WTC11 (cell line): ENCODE results near the gene UQCR11. TPM values are rescaled to one million over a fixed set of nuclear protein-coding genes. Genes with fewer than 3 reads are reported as not detected.

ENCODE experiments used
- ATAC-seq: fragments of 200-7000 bp; cut with Tn5 transposase; 2 replicates; pipeline ENCODE4 v1.10.0; 2021; ENCODE audit warnings: mild to moderate bottlenecking, moderate library complexity
- CTCF ChIA-PET: fragments of 300-600 bp; sonication (Branson Sonifier 250); formaldehyde crosslinking; loops from one replicate; lab custom pipeline; 2021; ENCODE audit warnings: antibody characterized with exemption; lab: Charles Lee
- POLR2A ChIA-PET: fragments of 350-600 bp; sonication (Branson Sonifier 250); formaldehyde crosslinking; loops from one replicate; lab custom pipeline; 2021; ENCODE audit warnings: antibody characterized with exemption; lab: Charles Lee
- DNase-seq: peaks from one replicate; pipeline ENCODE4 v3.0.0; 2021; ENCODE audit warnings: low spot score
- H3K27ac Mint-ChIP-seq: 2 replicates; pipeline ENCODE4 v1.8.0; 2021; ENCODE audit warnings: mixed read lengths
- H3K27me3 Mint-ChIP-seq: 2 replicates; pipeline ENCODE4 v1.8.0; 2021; ENCODE audit warnings: low read depth, mild to moderate bottlenecking, moderate library complexity, mixed read lengths
- H3K36me3 Mint-ChIP-seq: 2 replicates; pipeline ENCODE4 v1.8.0; 2021; ENCODE audit warnings: mixed read lengths
- H3K4me1 Mint-ChIP-seq: 2 replicates; pipeline ENCODE4 v1.8.0; 2022; ENCODE audit warnings: mixed read lengths
- H3K4me3 Mint-ChIP-seq: 2 replicates; pipeline ENCODE4 v1.8.0; 2021; ENCODE audit warnings: mild to moderate bottlenecking, moderate library complexity, mixed read lengths
- H3K9me3 Mint-ChIP-seq: 2 replicates; pipeline ENCODE4 v1.8.0; 2021; ENCODE audit warnings: mixed read lengths
- CDX4 ChIP-seq: fragments of 250-450 bp; sonication (Bioruptor Pico); IDR thresholded peaks from 2 replicates; pipeline ENCODE4 v1.9.0; 2021; ENCODE audit warnings: moderate library complexity, mild to moderate bottlenecking, inconsistent platforms, borderline replicate concordance
- FOXK1 ChIP-seq: sonication (generic); formaldehyde crosslinking; IDR thresholded peaks from 2 replicates; pipeline ENCODE4 v1.8.0; 2022; ENCODE audit warnings: mild to moderate bottlenecking, moderate library complexity, missing genetic modification reagents
- FOXP4 ChIP-seq: sonication (generic); formaldehyde crosslinking; IDR thresholded peaks from 2 replicates; pipeline ENCODE4 v1.8.0; 2022; ENCODE audit warnings: mild to moderate bottlenecking, missing genetic modification reagents
- GABPB1 ChIP-seq: sonication (generic); formaldehyde crosslinking; IDR thresholded peaks from 2 replicates; pipeline ENCODE4 v1.8.1; 2023; ENCODE audit warnings: mild to moderate bottlenecking, missing genetic modification reagents
- GRHL2 ChIP-seq: fragments of 250-450 bp; sonication (Bioruptor Pico); IDR thresholded peaks from 2 replicates; pipeline ENCODE4 v1.8.0; 2022; ENCODE audit warnings: mild to moderate bottlenecking, moderate library complexity; ENCODE audit not compliant: insufficient replicate concordance, severe bottlenecking
- HMGXB4 ChIP-seq: sonication (generic); formaldehyde crosslinking; IDR thresholded peaks from 2 replicates; pipeline ENCODE4 v1.8.1; 2023; ENCODE audit warnings: mild to moderate bottlenecking, moderate library complexity, missing genetic modification reagents
- JAZF1 ChIP-seq: fragments of 250-450 bp; sonication (Bioruptor Pico); IDR thresholded peaks from 2 replicates; pipeline ENCODE4 v1.9.0; 2021; ENCODE audit warnings: moderate library complexity, mild to moderate bottlenecking, inconsistent platforms
- MXD4 ChIP-seq: fragments of 250-450 bp; sonication (Bioruptor Pico); IDR thresholded peaks from 2 replicates; pipeline ENCODE4 v1.8.0; 2021; ENCODE audit warnings: mild to moderate bottlenecking, moderate library complexity, borderline replicate concordance
- NFE2L1 ChIP-seq: sonication (generic); formaldehyde crosslinking; IDR thresholded peaks from 2 replicates; pipeline ENCODE4 v1.8.1; 2023; ENCODE audit warnings: missing genetic modification reagents
- OVOL2 ChIP-seq: fragments of 250-450 bp; sonication (Bioruptor Pico); IDR thresholded peaks from 2 replicates; pipeline ENCODE4 v1.9.0; 2021; ENCODE audit warnings: mild to moderate bottlenecking, borderline replicate concordance
- RORB ChIP-seq: fragments of 250-450 bp; sonication (Bioruptor Pico); IDR thresholded peaks from 2 replicates; pipeline ENCODE4 v1.9.0; 2021; ENCODE audit warnings: mild to moderate bottlenecking
- USF2 ChIP-seq: sonication (generic); formaldehyde crosslinking; IDR thresholded peaks from 2 replicates; pipeline ENCODE4 v1.8.1; 2023; ENCODE audit warnings: mild to moderate bottlenecking, missing genetic modification reagents, moderate library complexity
- ZBTB21 ChIP-seq: sonication (generic); formaldehyde crosslinking; IDR thresholded peaks from 2 replicates; pipeline ENCODE4 v1.8.1; 2023; ENCODE audit warnings: mild to moderate bottlenecking, missing genetic modification reagents, borderline replicate concordance
- ZNF121 ChIP-seq: sonication (generic); formaldehyde crosslinking; IDR thresholded peaks from 2 replicates; pipeline ENCODE4 v1.8.0; 2023; ENCODE audit warnings: missing genetic modification reagents
- ZNF263 ChIP-seq: sonication (generic); formaldehyde crosslinking; IDR thresholded peaks from 2 replicates; pipeline ENCODE4 v1.8.1; 2022; ENCODE audit warnings: low read depth, mild to moderate bottlenecking, moderate library complexity, missing genetic modification reagents
- ZNF425 ChIP-seq: fragments of 250-450 bp; sonication (Bioruptor Pico); conservative IDR thresholded peaks from 2 replicates; pipeline ENCODE4 v1.9.0; 2021; ENCODE audit warnings: mild to moderate bottlenecking
- total RNA-seq: library from RNA; stranded (reverse); gene quantifications from 3 replicates; pipeline ENCODE4 v1.2.3, GENCODE V29; 2021
- TF ChIP-seq, protein P1 (sequence below): fragments of 250-450 bp; sonication (Bioruptor Pico); IDR thresholded peaks from 2 replicates; pipeline ENCODE4 v2.1.2; 2022; ENCODE audit warnings: mild to moderate bottlenecking, moderate library complexity
- TF ChIP-seq, protein P2 (sequence below): sonication (generic); formaldehyde crosslinking; IDR thresholded peaks from 2 replicates; pipeline ENCODE4 v1.8.0; 2022; ENCODE audit warnings: missing genetic modification reagents
- TF ChIP-seq, protein P3 (sequence below): sonication (generic); formaldehyde crosslinking; IDR thresholded peaks from 2 replicates; pipeline ENCODE4 v1.8.0; 2022; ENCODE audit warnings: mild to moderate bottlenecking, missing genetic modification reagents
- TF ChIP-seq, protein P4 (sequence below): sonication (generic); formaldehyde crosslinking; IDR thresholded peaks from 2 replicates; pipeline ENCODE4 v1.8.0; 2022; ENCODE audit warnings: mild to moderate bottlenecking, missing genetic modification reagents

The UQCR11 gene
- total RNA-seq, 1 experiment from 2014 or later = 198 TPM

- H3K27ac Mint-ChIP-seq = peak overlapping the region; percentile 57; the same call in 1 of the 2 replicates
Observed at GRCh38 chr19:1613146-1613545, 7.9 kb upstream of the UQCR11 start.

More at GRCh38 chr19:1613146-1613545, 7.9 kb upstream of the UQCR11 start:
- peaks cover 57% of the 10 kb centered on the region for H3K36me3 Mint-ChIP-seq
- ChIA-PET CTCF (interaction anchor here (0.7 to 1.2 kb wide), 4 partner anchors 11 to 213 kb away, joined by 3 to 4 read pairs (median 4); no protein-coding TSS in a partner anchor), POLR2A (no interaction called here)
- no peak for DNase-seq
- H3K4me1 Mint-ChIP-seq = no peaks in the 10 kb centered on the region
- H3K9me3 Mint-ChIP-seq = no peaks in the 10 kb centered on the region
- ATAC-seq = no peak
- no peak overlapping the region for H3K4me3 Mint-ChIP-seq
- TF ChIP-seq ZBTB21 (CRISPR knock-in tag) (no peak), USF2 (CRISPR knock-in tag) (no peak), CDX4 (CRISPR knock-in tag) (no peak), JAZF1 (no peak), FOXP4 (CRISPR knock-in tag) (no peak), NFE2L1 (CRISPR knock-in tag) (no peak), GRHL2 (CRISPR knock-in tag) (no peak), GABPB1 (no peak), HMGXB4 (no peak), ZNF121 (CRISPR knock-in tag) (no peak), MXD4 (CRISPR knock-in tag) (no peak), RORB (no peak), ZNF263 (CRISPR knock-in tag) (no peak), OVOL2 (CRISPR knock-in tag) (no peak), ZNF425 (CRISPR knock-in tag) (no peak), FOXK1 (CRISPR knock-in tag) (no peak)
- TF ChIP-seq, protein P1, sequence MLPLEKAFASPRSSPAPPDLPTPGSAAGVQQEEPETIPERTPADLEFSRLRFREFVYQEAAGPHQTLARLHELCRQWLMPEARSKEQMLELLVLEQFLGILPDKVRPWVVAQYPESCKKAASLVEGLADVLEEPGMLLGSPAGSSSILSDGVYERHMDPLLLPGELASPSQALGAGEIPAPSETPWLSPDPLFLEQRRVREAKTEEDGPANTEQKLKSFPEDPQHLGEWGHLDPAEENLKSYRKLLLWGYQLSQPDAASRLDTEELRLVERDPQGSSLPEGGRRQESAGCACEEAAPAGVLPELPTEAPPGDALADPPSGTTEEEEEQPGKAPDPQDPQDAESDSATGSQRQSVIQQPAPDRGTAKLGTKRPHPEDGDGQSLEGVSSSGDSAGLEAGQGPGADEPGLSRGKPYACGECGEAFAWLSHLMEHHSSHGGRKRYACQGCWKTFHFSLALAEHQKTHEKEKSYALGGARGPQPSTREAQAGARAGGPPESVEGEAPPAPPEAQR (CRISPR knock-in tag) = no peak
- TF ChIP-seq, protein P2, sequence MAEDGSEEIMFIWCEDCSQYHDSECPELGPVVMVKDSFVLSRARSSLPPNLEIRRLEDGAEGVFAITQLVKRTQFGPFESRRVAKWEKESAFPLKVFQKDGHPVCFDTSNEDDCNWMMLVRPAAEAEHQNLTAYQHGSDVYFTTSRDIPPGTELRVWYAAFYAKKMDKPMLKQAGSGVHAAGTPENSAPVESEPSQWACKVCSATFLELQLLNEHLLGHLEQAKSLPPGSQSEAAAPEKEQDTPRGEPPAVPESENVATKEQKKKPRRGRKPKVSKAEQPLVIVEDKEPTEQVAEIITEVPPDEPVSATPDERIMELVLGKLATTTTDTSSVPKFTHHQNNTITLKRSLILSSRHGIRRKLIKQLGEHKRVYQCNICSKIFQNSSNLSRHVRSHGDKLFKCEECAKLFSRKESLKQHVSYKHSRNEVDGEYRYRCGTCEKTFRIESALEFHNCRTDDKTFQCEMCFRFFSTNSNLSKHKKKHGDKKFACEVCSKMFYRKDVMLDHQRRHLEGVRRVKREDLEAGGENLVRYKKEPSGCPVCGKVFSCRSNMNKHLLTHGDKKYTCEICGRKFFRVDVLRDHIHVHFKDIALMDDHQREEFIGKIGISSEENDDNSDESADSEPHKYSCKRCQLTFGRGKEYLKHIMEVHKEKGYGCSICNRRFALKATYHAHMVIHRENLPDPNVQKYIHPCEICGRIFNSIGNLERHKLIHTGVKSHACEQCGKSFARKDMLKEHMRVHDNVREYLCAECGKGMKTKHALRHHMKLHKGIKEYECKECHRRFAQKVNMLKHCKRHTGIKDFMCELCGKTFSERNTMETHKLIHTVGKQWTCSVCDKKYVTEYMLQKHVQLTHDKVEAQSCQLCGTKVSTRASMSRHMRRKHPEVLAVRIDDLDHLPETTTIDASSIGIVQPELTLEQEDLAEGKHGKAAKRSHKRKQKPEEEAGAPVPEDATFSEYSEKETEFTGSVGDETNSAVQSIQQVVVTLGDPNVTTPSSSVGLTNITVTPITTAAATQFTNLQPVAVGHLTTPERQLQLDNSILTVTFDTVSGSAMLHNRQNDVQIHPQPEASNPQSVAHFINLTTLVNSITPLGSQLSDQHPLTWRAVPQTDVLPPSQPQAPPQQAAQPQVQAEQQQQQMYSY = no peak
- TF ChIP-seq, protein P3, sequence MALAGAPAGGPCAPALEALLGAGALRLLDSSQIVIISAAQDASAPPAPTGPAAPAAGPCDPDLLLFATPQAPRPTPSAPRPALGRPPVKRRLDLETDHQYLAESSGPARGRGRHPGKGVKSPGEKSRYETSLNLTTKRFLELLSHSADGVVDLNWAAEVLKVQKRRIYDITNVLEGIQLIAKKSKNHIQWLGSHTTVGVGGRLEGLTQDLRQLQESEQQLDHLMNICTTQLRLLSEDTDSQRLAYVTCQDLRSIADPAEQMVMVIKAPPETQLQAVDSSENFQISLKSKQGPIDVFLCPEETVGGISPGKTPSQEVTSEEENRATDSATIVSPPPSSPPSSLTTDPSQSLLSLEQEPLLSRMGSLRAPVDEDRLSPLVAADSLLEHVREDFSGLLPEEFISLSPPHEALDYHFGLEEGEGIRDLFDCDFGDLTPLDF = no peak
- TF ChIP-seq, protein P4, sequence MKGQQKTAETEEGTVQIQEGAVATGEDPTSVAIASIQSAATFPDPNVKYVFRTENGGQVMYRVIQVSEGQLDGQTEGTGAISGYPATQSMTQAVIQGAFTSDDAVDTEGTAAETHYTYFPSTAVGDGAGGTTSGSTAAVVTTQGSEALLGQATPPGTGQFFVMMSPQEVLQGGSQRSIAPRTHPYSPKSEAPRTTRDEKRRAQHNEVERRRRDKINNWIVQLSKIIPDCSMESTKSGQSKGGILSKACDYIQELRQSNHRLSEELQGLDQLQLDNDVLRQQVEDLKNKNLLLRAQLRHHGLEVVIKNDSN = no peak
- no peaks in the 10 kb centered on the region for H3K27me3 Mint-ChIP-seq
